Loucy (cell line): ENCODE data around the gene GLRA2.

ENCODE experiments used
- H2AFZ ChIP-seq: fragments of 200-600 bp; sonication (generic); 2 replicates; pipeline ENCODE4 v1.6.0; 2016; ENCODE audit warnings: antibody characterized with exemption, mild to moderate bottlenecking, low read length, moderate library complexity
- H3F3A ChIP-seq: fragments of 200-600 bp; 2 replicates; pipeline ENCODE4 v1.6.0; 2016; ENCODE audit warnings: antibody characterized with exemption, low read depth, mild to moderate bottlenecking
- H3K27me3 ChIP-seq: fragments of 200-600 bp; sonication (generic); 2 replicates; pipeline ENCODE4 v1.6.1; 2014; ENCODE audit warnings: low read length, mild to moderate bottlenecking; ENCODE audit not compliant: insufficient read depth, poor library complexity, severe bottlenecking
- H3K36me3 ChIP-seq: fragments of 200-600 bp; sonication (generic); 2 replicates; pipeline ENCODE4 v1.6.1; 2016; ENCODE audit warnings: low read length; ENCODE audit not compliant: insufficient read depth
- H3K4me1 ChIP-seq: fragments of 200-600 bp; sonication (generic); 2 replicates; pipeline ENCODE4 v1.5.1; 2014; ENCODE audit warnings: low read length, mild to moderate bottlenecking; ENCODE audit not compliant: insufficient read depth, poor library complexity, severe bottlenecking
- H3K4me2 ChIP-seq: fragments of 200-600 bp; sonication (generic); 2 replicates; pipeline ENCODE4 v1.6.0; 2014; ENCODE audit warnings: antibody characterized with exemption, low read length, low read depth, mild to moderate bottlenecking; ENCODE audit not compliant: poor library complexity, severe bottlenecking
- H3K4me3 ChIP-seq: fragments of 200-600 bp; sonication (generic); 2 replicates; pipeline ENCODE4 v1.5.1; 2014; ENCODE audit warnings: low read length, mild to moderate bottlenecking, mixed read lengths; ENCODE audit not compliant: poor library complexity, severe bottlenecking
- H3K79me2 ChIP-seq: fragments of 200-600 bp; sonication (generic); 2 replicates; pipeline ENCODE4 v1.6.1; 2014; ENCODE audit warnings: low read length; ENCODE audit not compliant: insufficient read depth
- H3K9ac ChIP-seq: fragments of 200-600 bp; sonication (generic); 2 replicates; pipeline ENCODE4 v1.6.0; 2014; ENCODE audit warnings: mild to moderate bottlenecking, low read depth, low read length, moderate library complexity; ENCODE audit not compliant: poor library complexity, severe bottlenecking
- H3K9me2 ChIP-seq: fragments of 200-600 bp; sonication (generic); replicated peaks from 2 replicates; pipeline ENCODE4 v1.6.1; 2016; ENCODE audit warnings: low read depth, low read length, mixed read lengths
- H3K9me3 ChIP-seq: fragments of 200-600 bp; sonication (generic); 2 replicates; pipeline ENCODE4 v1.6.1; 2014; ENCODE audit warnings: mild to moderate bottlenecking, antibody characterized with exemption, low read length, low read depth; ENCODE audit not compliant: insufficient read depth
- H4K20me1 ChIP-seq: fragments of 200-600 bp; sonication (generic); 2 replicates; pipeline ENCODE4 v1.6.0; 2014; ENCODE audit warnings: antibody characterized with exemption, low read length, mild to moderate bottlenecking; ENCODE audit not compliant: insufficient read depth, poor library complexity, severe bottlenecking
- CTCF ChIP-seq: fragments of 200-600 bp; sonication (generic); conservative IDR thresholded peaks from 2 replicates; pipeline ENCODE4 v1.5.1; 2014; ENCODE audit warnings: mild to moderate bottlenecking, antibody characterized with exemption, low read length
- EZH2phosphoT487 ChIP-seq: fragments of 200-600 bp; IDR thresholded peaks from 2 replicates; pipeline ENCODE4 v1.6.1; 2018; ENCODE audit warnings: antibody characterized with exemption, mild to moderate bottlenecking, moderate library complexity, borderline replicate concordance

The GLRA2 gene

GRCh38 chrX:14496674-14497073, 32.7 kb upstream of the GLRA2 start:
- Histone ChIP-seq H3K27me3 (no peaks in the 10 kb centered on the region), H3K9me2 (no peaks in the 10 kb centered on the region), H3K79me2 (no peaks in the 10 kb centered on the region), H3K9ac (peak overlapping the region; percentile 62), H3F3A (no peaks in the 10 kb centered on the region), H4K20me1 (no peaks in the 10 kb centered on the region), H3K4me1 (peaks cover 3% of the 10 kb centered on the region), H3K4me2 (peak overlapping the region; percentile 80), H2AFZ (peak overlapping the region; percentile 92), H3K9me3 (no peaks in the 10 kb centered on the region), H3K4me3 (peak overlapping the region; percentile 70), H3K36me3 (no peaks in the 10 kb centered on the region)
- TF ChIP-seq CTCF (no peak), EZH2phosphoT487 (no peak)

GRCh38 chrX:14497184-14497666, 32.1 kb upstream of the GLRA2 start:
- H3F3A ChIP-seq: no peaks in the 10 kb centered on the region
- H3K4me1 ChIP-seq: peaks cover 3% of the 10 kb centered on the region
- H4K20me1 ChIP-seq: no peaks in the 10 kb centered on the region
- no peaks in the 10 kb centered on the region for H3K9me3 ChIP-seq
- H3K9me2 ChIP-seq: no peaks in the 10 kb centered on the region
- peak overlapping the region; percentile 92 for H2AFZ ChIP-seq
- H3K36me3 ChIP-seq: no peaks in the 10 kb centered on the region
- H3K4me2 ChIP-seq: peak overlapping the region; percentile 80
- no peaks in the 10 kb centered on the region for H3K79me2 ChIP-seq
- H3K4me3 ChIP-seq: peak overlapping the region; percentile 70
- TF ChIP-seq CTCF: no peak
- no peak for TF ChIP-seq EZH2phosphoT487
- H3K9ac ChIP-seq: peak overlapping the region; percentile 62
- no peaks in the 10 kb centered on the region for H3K27me3 ChIP-seq

GRCh38 chrX:14501327-14501726, 28.0 kb upstream of the GLRA2 start:
- no peaks in the 10 kb centered on the region for H4K20me1 ChIP-seq
- H3K27me3 ChIP-seq: no peaks in the 10 kb centered on the region
- no peaks in the 10 kb centered on the region for H3K79me2 ChIP-seq
- TF ChIP-seq CTCF (no peak), EZH2phosphoT487 (no peak)
- no peak overlapping the region for H3K4me3 ChIP-seq
- no peak overlapping the region for H3K4me2 ChIP-seq
- H3K36me3 ChIP-seq: no peaks in the 10 kb centered on the region
- peaks cover 3% of the 10 kb centered on the region for H3K4me1 ChIP-seq
- no peaks in the 10 kb centered on the region for H3K9me2 ChIP-seq
- no peak overlapping the region for H2AFZ ChIP-seq
- H3F3A ChIP-seq: no peaks in the 10 kb centered on the region
- H3K9ac ChIP-seq: no peak overlapping the region
- no peaks in the 10 kb centered on the region for H3K9me3 ChIP-seq
